Stimulated activated memory B cell treated with anti-CD40 and anti-IgM and Interleukin-4, amounts not matched to agents 10 μg/mL and 1 μg/mL and 100 μg/mL, for 72 hours (primary cell): Measurements from ENCODE around the gene EYA2.

Experiments
- ATAC-seq: fragments of 150-1000 bp; cut with Tn5 transposase; 2 replicates; pipeline ENCODE4 v1.10.0; 2021
- H3K27ac Mint-ChIP-seq: one replicate; pipeline ENCODE4 v1.8.0; 2022; ENCODE audit warnings: mild to moderate bottlenecking, mixed read lengths
- H3K27me3 Mint-ChIP-seq: one replicate; pipeline ENCODE4 v1.8.0; 2022; ENCODE audit warnings: mixed read lengths
- H3K36me3 Mint-ChIP-seq: one replicate; pipeline ENCODE4 v1.8.0; 2022; ENCODE audit warnings: mixed read lengths
- H3K4me1 Mint-ChIP-seq: one replicate; pipeline ENCODE4 v1.8.0; 2022; ENCODE audit warnings: mixed read lengths
- H3K4me3 Mint-ChIP-seq: one replicate; pipeline ENCODE4 v1.8.0; 2022; ENCODE audit warnings: mild to moderate bottlenecking, moderate library complexity, mixed read lengths
- H3K9me3 Mint-ChIP-seq: one replicate; pipeline ENCODE4 v1.8.0; 2022; ENCODE audit warnings: mixed read lengths

EYA2 gene

GRCh38 chr20:47108994-47109393, 214.4 kb downstream of the EYA2 start:
- Mint-ChIP-seq H3K4me3 (no peak overlapping the region), H3K27me3 (peaks cover 32% of the 10 kb centered on the region), H3K9me3 (peaks cover 8% of the 10 kb centered on the region), H3K36me3 (no peaks in the 10 kb centered on the region), H3K4me1 (no peaks in the 10 kb centered on the region), H3K27ac (no peak overlapping the region)
- no peak for ATAC-seq

GRCh38 chr20:47110819-47111218, 216.2 kb downstream of the EYA2 start:
- Mint-ChIP-seq H3K4me3 (no peak overlapping the region), H3K9me3 (peaks cover 14% of the 10 kb centered on the region), H3K27ac (no peak overlapping the region), H3K4me1 (no peaks in the 10 kb centered on the region), H3K27me3 (peaks cover 32% of the 10 kb centered on the region), H3K36me3 (peaks cover 8% of the 10 kb centered on the region)
- no peak for ATAC-seq

GRCh38 chr20:47111576-47111975, 216.9 kb downstream of the EYA2 start:
- Mint-ChIP-seq H3K27ac (no peak overlapping the region), H3K4me1 (no peaks in the 10 kb centered on the region), H3K36me3 (peaks cover 8% of the 10 kb centered on the region), H3K27me3 (peaks cover 32% of the 10 kb centered on the region), H3K4me3 (no peak overlapping the region), H3K9me3 (peaks cover 18% of the 10 kb centered on the region)
- ATAC-seq: no peak

- H3K4me3 Mint-ChIP-seq: no peak overlapping the region
- peaks cover 12% of the 10 kb centered on the region for H3K9me3 Mint-ChIP-seq
- H3K4me1 Mint-ChIP-seq: no peaks in the 10 kb centered on the region
- H3K27me3 Mint-ChIP-seq: peaks cover 33% of the 10 kb centered on the region
- peaks cover 8% of the 10 kb centered on the region for H3K36me3 Mint-ChIP-seq
- ATAC-seq: no peak
- no peak overlapping the region for H3K27ac Mint-ChIP-seq
Observed at GRCh38 chr20:47113362-47114109, 218.9 kb downstream of the EYA2 start.

- no peaks in the 10 kb centered on the region for H3K4me1 Mint-ChIP-seq
- peaks cover 12% of the 10 kb centered on the region for H3K9me3 Mint-ChIP-seq
- H3K27me3 Mint-ChIP-seq: peaks cover 42% of the 10 kb centered on the region
- ATAC-seq: no peak
- no peak overlapping the region for H3K27ac Mint-ChIP-seq
- H3K4me3 Mint-ChIP-seq: no peak overlapping the region
- peaks cover 8% of the 10 kb centered on the region for H3K36me3 Mint-ChIP-seq
Observed at GRCh38 chr20:47115694-47116093, 221.1 kb downstream of the EYA2 start.

GRCh38 chr20:47117371-47117770, 222.7 kb downstream of the EYA2 start:
- Mint-ChIP-seq H3K27ac (no peak overlapping the region), H3K27me3 (peaks cover 42% of the 10 kb centered on the region), H3K4me1 (no peaks in the 10 kb centered on the region), H3K4me3 (no peak overlapping the region), H3K9me3 (peaks cover 10% of the 10 kb centered on the region), H3K36me3 (peaks cover 8% of the 10 kb centered on the region)
- no peak for ATAC-seq

- peaks cover 8% of the 10 kb centered on the region for H3K36me3 Mint-ChIP-seq
- no peak overlapping the region for H3K4me3 Mint-ChIP-seq
- no peak overlapping the region for H3K27ac Mint-ChIP-seq
- H3K9me3 Mint-ChIP-seq: peaks cover 10% of the 10 kb centered on the region
- H3K4me1 Mint-ChIP-seq: no peaks in the 10 kb centered on the region
- H3K27me3 Mint-ChIP-seq: peaks cover 42% of the 10 kb centered on the region
- ATAC-seq: no peak
Observed at GRCh38 chr20:47117773-47118172, 223.1 kb downstream of the EYA2 start.

GRCh38 chr20:47118206-47118605, 223.6 kb downstream of the EYA2 start:
- H3K27ac Mint-ChIP-seq: no peak overlapping the region
- no peaks in the 10 kb centered on the region for H3K4me1 Mint-ChIP-seq
- H3K27me3 Mint-ChIP-seq: peaks cover 42% of the 10 kb centered on the region
- H3K9me3 Mint-ChIP-seq: peaks cover 10% of the 10 kb centered on the region
- H3K4me3 Mint-ChIP-seq: no peak overlapping the region
- peaks cover 8% of the 10 kb centered on the region for H3K36me3 Mint-ChIP-seq
- ATAC-seq: no peak

- Mint-ChIP-seq H3K27ac (no peak overlapping the region), H3K9me3 (peaks cover 10% of the 10 kb centered on the region), H3K36me3 (peaks cover 8% of the 10 kb centered on the region), H3K4me1 (no peaks in the 10 kb centered on the region), H3K27me3 (peaks cover 42% of the 10 kb centered on the region), H3K4me3 (no peak overlapping the region)
- ATAC-seq: no peak
Observed at GRCh38 chr20:47118641-47119040, 224.0 kb downstream of the EYA2 start.

GRCh38 chr20:47120346-47120936, 225.8 kb downstream of the EYA2 start:
- Mint-ChIP-seq H3K36me3 (peaks cover 3% of the 10 kb centered on the region), H3K4me3 (no peak overlapping the region), H3K27ac (no peak overlapping the region), H3K9me3 (peaks cover 6% of the 10 kb centered on the region), H3K27me3 (peaks cover 39% of the 10 kb centered on the region), H3K4me1 (peaks cover 4% of the 10 kb centered on the region)
- no peak for ATAC-seq

GRCh38 chr20:47122560-47122959, 227.9 kb downstream of the EYA2 start:
- H3K9me3 Mint-ChIP-seq: no peaks in the 10 kb centered on the region
- peaks cover 4% of the 10 kb centered on the region for H3K4me1 Mint-ChIP-seq
- H3K36me3 Mint-ChIP-seq: no peaks in the 10 kb centered on the region
- H3K27ac Mint-ChIP-seq: no peak overlapping the region
- H3K27me3 Mint-ChIP-seq: peaks cover 31% of the 10 kb centered on the region
- ATAC-seq: no peak
- no peak overlapping the region for H3K4me3 Mint-ChIP-seq

- peaks cover 2% of the 10 kb centered on the region for H3K9me3 Mint-ChIP-seq
- no peak overlapping the region for H3K4me3 Mint-ChIP-seq
- no peak for ATAC-seq
- no peaks in the 10 kb centered on the region for H3K36me3 Mint-ChIP-seq
- H3K4me1 Mint-ChIP-seq: peaks cover 4% of the 10 kb centered on the region
- peaks cover 39% of the 10 kb centered on the region for H3K27me3 Mint-ChIP-seq
- H3K27ac Mint-ChIP-seq: no peak overlapping the region
Observed at GRCh38 chr20:47124181-47124717, 229.6 kb downstream of the EYA2 start.

GRCh38 chr20:47125508-47125757, 230.8 kb downstream of the EYA2 start:
- Mint-ChIP-seq H3K27me3 (peaks cover 45% of the 10 kb centered on the region), H3K9me3 (peaks cover 3% of the 10 kb centered on the region), H3K36me3 (no peaks in the 10 kb centered on the region), H3K4me1 (peaks cover 4% of the 10 kb centered on the region), H3K27ac (no peak overlapping the region), H3K4me3 (no peak overlapping the region)
- ATAC-seq: no peak

GRCh38 chr20:47125758-47126591, 231.3 kb downstream of the EYA2 start:
- Mint-ChIP-seq H3K36me3 (no peaks in the 10 kb centered on the region), H3K4me3 (no peak overlapping the region), H3K27ac (no peak overlapping the region), H3K9me3 (peaks cover 3% of the 10 kb centered on the region), H3K27me3 (peaks cover 51% of the 10 kb centered on the region), H3K4me1 (peaks cover 4% of the 10 kb centered on the region)
- no peak for ATAC-seq

GRCh38 chr20:47126709-47127108, 232.1 kb downstream of the EYA2 start:
- Mint-ChIP-seq H3K4me1 (peaks cover 4% of the 10 kb centered on the region), H3K4me3 (no peak overlapping the region), H3K9me3 (peaks cover 3% of the 10 kb centered on the region), H3K27ac (no peak overlapping the region), H3K27me3 (peaks cover 58% of the 10 kb centered on the region), H3K36me3 (no peaks in the 10 kb centered on the region)
- ATAC-seq: no peak
